AG04450 (cell line): Measurements from ENCODE around the gene IAH1. TPM values are rescaled to one million over a fixed set of nuclear protein-coding genes. Genes with fewer than 3 reads are reported as not detected.

Experiments
- CTCF ChIA-PET: fragments of 300-600, 350-600 bp; formaldehyde crosslinking; extraction: SDS; loops from one replicate; lab custom pipeline; 2022; ENCODE audit warnings: antibody characterized with exemption, inconsistent platforms; lab: Charles Lee
- POLR2A ChIA-PET: fragments of 350-600 bp; formaldehyde crosslinking; extraction: SDS; loops from one replicate; lab custom pipeline; 2021; ENCODE audit warnings: antibody characterized with exemption, inconsistent platforms; lab: Yijun Ruan, JAX
- DNase-seq: peaks from one replicate; pipeline ENCODE4 v3.0.0-alpha.2; 2011; ENCODE audit warnings: low read depth, low spot score
- H3K27ac ChIP-seq: one replicate; pipeline ENCODE4 v1.5.1; 2012; ENCODE audit warnings: low read depth, low read length, control low read depth
- H3K27me3 ChIP-seq: one replicate; pipeline ENCODE4 v1.6.0; 2012; ENCODE audit warnings: low read length; ENCODE audit not compliant: control insufficient read depth, insufficient read depth
- H3K4me3 ChIP-seq: 2 replicates; pipeline ENCODE4 v1.5.1; 2011; ENCODE audit warnings: mild to moderate bottlenecking, low read depth, low read length, control low read depth
- H3K9me3 ChIP-seq: 2 replicates; pipeline ENCODE4 v1.5.1; 2012; ENCODE audit warnings: low read length; ENCODE audit not compliant: control insufficient read depth, insufficient read depth
- CTCF ChIP-seq: IDR thresholded peaks from 2 replicates; pipeline ENCODE4 v1.5.1; 2011; ENCODE audit warnings: low read depth, low read length, control low read depth, inconsistent platforms
- polyA plus RNA-seq: library from polyadenylated mRNA; depleted of rRNA; stranded (reverse); fragments of >200 nt; gene quantifications from 2 replicates; pipeline ENCODE4 v1.2.3, GENCODE V29; 2011; rRNA removed

The IAH1 gene
- polyA plus RNA-seq, 1 experiment, result 127 TPM

DNA sequence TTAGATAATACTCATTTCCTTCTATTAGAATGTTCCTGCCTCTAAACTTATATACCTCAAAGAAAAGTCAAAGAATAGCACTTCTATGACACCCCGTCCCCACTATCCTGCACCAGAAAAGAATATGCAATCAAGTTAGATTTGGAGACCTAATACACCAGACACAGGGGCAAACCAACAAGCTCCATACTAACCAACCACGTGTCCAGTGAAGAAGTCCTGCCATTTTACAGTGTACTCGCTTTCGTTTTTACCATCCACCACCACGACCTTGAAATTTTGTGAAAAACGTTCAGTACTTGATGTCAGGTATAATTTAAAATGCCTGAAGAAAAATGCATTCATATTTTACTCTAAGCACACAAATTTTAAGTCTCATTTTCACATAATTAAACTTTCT, 62.2 kb downstream of the IAH1 start:
- Histone ChIP-seq H3K27me3 (no peaks in the 10 kb centered on the region), H3K27ac (no peak overlapping the region), H3K9me3 (no peaks in the 10 kb centered on the region; the same call in 1 of the 2 replicates), H3K4me3 (no peak overlapping the region)
- no peak for DNase-seq
- ChIA-PET CTCF (interaction anchor here (1.0 to 2.2 kb wide), 2 partner anchors 11 to 234 kb away, joined by 4 to 5 read pairs; no protein-coding TSS in a partner anchor), POLR2A (no interaction called here)
- no peak for TF ChIP-seq CTCF

GRCh38 chr2:9538000-9538507, 63.7 kb downstream of the IAH1 start:
- DNase-seq, result no peak
- POLR2A ChIA-PET, result no interaction called here
- no peaks in the 10 kb centered on the region; the same call in 1 of the 2 replicates for H3K9me3 ChIP-seq
- no peak for TF ChIP-seq CTCF
- H3K4me3 ChIP-seq, result no peak overlapping the region
- no peak overlapping the region for H3K27ac ChIP-seq
- no peaks in the 10 kb centered on the region for H3K27me3 ChIP-seq
- CTCF ChIA-PET, result interaction anchor here (1.1 kb wide), 1 partner anchor 17 kb away, joined by 5 read pairs; the partner anchor contains the start of gene ADAM17

Other genes with a start within 250 kb of the IAH1 start
- gene ITGB1BP1, start 51.0 kb upstream of the IAH1 start, polyA plus RNA-seq, result 167 and 212 TPM in 2 replicates
- gene CPSF3, start 50.9 kb upstream of the IAH1 start, polyA plus RNA-seq, result 40.2 and 48.6 TPM in 2 replicates
- gene ADAM17, start 81.3 kb downstream of the IAH1 start, polyA plus RNA-seq, result 12.6 and 14.0 TPM in 2 replicates
- gene YWHAQ, start 156.4 kb downstream of the IAH1 start, polyA plus RNA-seq, result 509 and 624 TPM in 2 replicates